HEK293 (cell line): ENCODE results near the gene PRR35.

Source experiments
- CTCF ChIA-PET: fragments of 350-600 bp; formaldehyde crosslinking; extraction: SDS; loops from one replicate; lab custom pipeline; 2021; ENCODE audit warnings: antibody characterized with exemption; lab: Yijun Ruan, JAX
- POLR2A ChIA-PET: fragments of 300-600 bp; formaldehyde crosslinking; extraction: SDS; loops from one replicate; lab custom pipeline; 2020; ENCODE audit warnings: antibody characterized with exemption, inconsistent platforms; lab: Yijun Ruan, JAX
- H3K27ac ChIP-seq: fragments of 200-500 bp; sonication (Bioruptor generic); 2 replicates; pipeline ENCODE4 v1.5.1; 2014; ENCODE audit warnings: low read depth, low read length, control low read depth, inconsistent platforms; ENCODE audit errors: extremely low read depth
- H3K36me3 ChIP-seq, 2 experiments: fragments of 200-500 bp in 1 of 2; sonication (Bioruptor generic) in 1 of 2; 1 replicate in 1 of 2; 2 replicates in 1 of 2; pipeline ENCODE4 v1.5.1; 2014 to 2017; ENCODE audit warnings: inconsistent platforms in 2 of 2, low read length in 2 of 2; ENCODE audit not compliant: control insufficient read depth in 2 of 2, insufficient read depth in 1 of 2
- H3K4me1 ChIP-seq: fragments of 200-500 bp; sonication (Bioruptor generic); 2 replicates; pipeline ENCODE4 v1.5.1; 2014; ENCODE audit warnings: mild to moderate bottlenecking, low read length, inconsistent platforms; ENCODE audit not compliant: control insufficient read depth, insufficient read depth
- H3K4me3 ChIP-seq: 2 replicates; pipeline ENCODE4 v1.5.1; 2011; ENCODE audit warnings: low read depth, mild to moderate bottlenecking, control low read depth, low read length, moderate library complexity
- H3K9me3 ChIP-seq: fragments of 200-500 bp; sonication (Bioruptor generic); 2 replicates; pipeline ENCODE4 v1.5.1; 2014; ENCODE audit warnings: low read depth, low read length, inconsistent platforms; ENCODE audit not compliant: control insufficient read depth, insufficient read depth
- EGR2 ChIP-seq: fragments of 450-650 bp; formaldehyde crosslinking; IDR thresholded peaks from 2 replicates; pipeline ENCODE4 v1.5.1; 2016; ENCODE audit warnings: low read depth, missing biosample characterization, missing genetic modification characterization
- REPIN1 ChIP-seq: fragments of 450-650 bp; formaldehyde crosslinking; IDR thresholded peaks from 2 replicates; pipeline ENCODE4 v1.5.1; 2017; ENCODE audit warnings: missing biosample characterization, missing genetic modification characterization, low read depth
- ZBTB8A ChIP-seq: fragments of 450-650 bp; formaldehyde crosslinking; IDR thresholded peaks from 2 replicates; pipeline ENCODE4 v1.5.1; 2016; ENCODE audit warnings: missing biosample characterization, missing genetic modification characterization
- ZFHX2 ChIP-seq: fragments of 450-650 bp; formaldehyde crosslinking; conservative IDR thresholded peaks from 2 replicates; pipeline ENCODE4 v1.5.1; 2016; ENCODE audit warnings: missing biosample characterization, missing genetic modification characterization
- ZFP37 ChIP-seq: fragments of 450-650 bp; formaldehyde crosslinking; IDR thresholded peaks from 2 replicates; pipeline ENCODE4 v1.5.1; 2016; ENCODE audit warnings: missing biosample characterization, missing genetic modification characterization
- ZNF292 ChIP-seq: fragments of 450-650 bp; formaldehyde crosslinking; IDR thresholded peaks from 2 replicates; pipeline ENCODE4 v1.5.1; 2016; ENCODE audit warnings: low read depth, missing biosample characterization, missing genetic modification characterization, borderline replicate concordance
- ZNF510 ChIP-seq: fragments of 450-650 bp; formaldehyde crosslinking; IDR thresholded peaks from 2 replicates; pipeline ENCODE4 v1.5.1; 2018; ENCODE audit warnings: mild to moderate bottlenecking, missing genetic modification characterization, missing biosample characterization; ENCODE audit not compliant: insufficient replicate concordance
- ZNF596 ChIP-seq: fragments of 450-650 bp; IDR thresholded peaks from 2 replicates; pipeline ENCODE4 v1.5.0; 2018; ENCODE audit warnings: missing biosample characterization, mild to moderate bottlenecking, missing genetic modification characterization, moderate library complexity
- TF ChIP-seq, protein P1 (sequence below): fragments of 450-650 bp; formaldehyde crosslinking; IDR thresholded peaks from 2 replicates; pipeline ENCODE4 v1.5.1; 2016; ENCODE audit warnings: missing biosample characterization, missing genetic modification characterization, low read depth
- TF ChIP-seq, protein P2 (sequence below): fragments of 450-650 bp; formaldehyde crosslinking; IDR thresholded peaks from 2 replicates; pipeline ENCODE4 v1.5.1; 2016; ENCODE audit warnings: missing biosample characterization, missing genetic modification characterization
- TF ChIP-seq, protein P3 (sequence below): fragments of 450-650 bp; formaldehyde crosslinking; IDR thresholded peaks from 2 replicates; pipeline ENCODE4 v1.5.1; 2016; ENCODE audit warnings: missing biosample characterization, missing genetic modification characterization

Gene PRR35

DNA sequence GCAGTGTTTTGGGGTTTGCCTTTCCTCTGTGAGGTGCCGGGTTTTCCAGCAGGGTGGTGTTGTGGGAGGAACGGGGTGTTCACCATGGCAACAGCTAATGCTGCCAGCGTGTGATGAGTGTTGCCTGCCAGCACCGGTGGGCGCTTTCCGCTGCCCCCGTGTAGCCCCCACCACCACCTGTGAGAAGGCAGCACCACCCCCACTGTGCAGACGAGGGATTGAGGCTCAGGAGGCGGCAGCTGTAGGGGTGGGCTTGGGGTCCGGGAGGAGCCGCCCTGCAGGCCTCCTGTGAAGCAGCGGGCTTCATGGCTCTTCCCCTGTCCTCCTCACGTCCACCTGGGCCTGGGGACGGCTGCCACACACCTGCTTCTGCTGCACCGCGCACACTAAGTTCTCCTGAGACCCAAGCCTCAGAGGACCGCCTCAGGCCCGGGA lies 34.9 kb downstream of the PRR35 start:
- peaks cover 0 to 21% of the 10 kb centered on the region in 2 experiments; a peak in 1 of 3 replicates for H3K36me3 ChIP-seq
- no peak overlapping the region for H3K27ac ChIP-seq
- H3K4me3 ChIP-seq: no peak overlapping the region
- TF ChIP-seq EGR2 (tag by site-specific recombination): 0 out of 2 replicates have a peak, but pooled peaks have one; percentile 23
- no peak for TF ChIP-seq REPIN1 (tag by site-specific recombination)
- H3K9me3 ChIP-seq: no peaks in the 10 kb centered on the region
- ChIA-PET POLR2A (no interaction called here), CTCF (interaction anchor here (0.7 to 1.1 kb wide), 2 partner anchors 18 to 87 kb away, joined by 3 read pairs; no protein-coding TSS in a partner anchor)
- H3K4me1 ChIP-seq: peaks cover 10% of the 10 kb centered on the region; the same call in 1 of the 2 replicates

DNA sequence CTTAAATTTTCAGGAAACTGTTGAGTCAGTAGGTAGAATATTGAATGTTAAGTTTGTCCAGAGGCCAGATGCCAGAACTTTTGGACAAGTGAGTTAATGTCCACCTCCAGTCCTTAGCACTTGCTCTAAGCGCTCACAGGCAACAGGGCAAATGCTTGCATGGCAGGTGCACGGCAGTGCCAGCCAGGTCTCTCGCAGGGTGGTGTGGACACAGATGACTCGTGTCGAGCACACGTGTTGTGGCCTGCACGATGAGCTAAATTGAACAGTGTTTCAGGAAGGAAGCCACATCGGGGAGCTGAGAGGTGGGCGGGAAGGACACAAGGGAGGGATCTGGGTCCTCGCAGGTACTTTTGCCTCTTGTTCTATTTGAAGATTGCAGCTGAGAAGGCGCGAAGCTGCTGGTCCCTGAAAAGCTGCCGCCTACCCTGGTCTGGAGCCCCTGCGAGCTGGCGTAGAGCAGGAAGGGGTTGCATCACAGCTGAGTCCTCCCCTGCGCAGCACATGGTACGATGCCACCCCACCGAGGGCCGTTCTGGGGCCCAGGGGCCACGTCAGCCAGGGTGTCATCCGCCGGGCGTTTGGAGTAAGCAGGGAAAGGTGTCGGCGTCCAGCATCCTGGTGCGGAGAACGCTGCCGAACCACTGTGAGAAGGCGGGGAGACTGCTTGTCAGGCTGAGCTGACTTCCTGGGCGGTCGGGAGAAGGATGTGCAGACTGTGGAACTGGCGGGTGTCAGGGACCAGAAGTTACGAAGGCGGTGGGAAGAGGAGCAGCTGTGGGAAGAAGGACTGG lies 35.9 kb downstream of the PRR35 start:
- Histone ChIP-seq H3K9me3 (no peaks in the 10 kb centered on the region), H3K36me3 (peaks cover 0 to 21% of the 10 kb centered on the region in 2 experiments; a peak in 1 of 3 replicates), H3K4me1 (peaks cover 6% of the 10 kb centered on the region; the same call in 1 of the 2 replicates), H3K4me3 (no peak overlapping the region), H3K27ac (no peak overlapping the region)
- POLR2A ChIA-PET: interaction anchor here (0.7 kb wide), 1 partner anchor 37 kb away, joined by 3 read pairs; no protein-coding TSS in a partner anchor
- 0 out of 2 replicates have a peak, but pooled peaks have one; percentile 8 for TF ChIP-seq EGR2 (tag by site-specific recombination)
- TF ChIP-seq ZNF510 (tag by site-specific recombination): no peak
- CTCF ChIA-PET: no interaction called here

DNA sequence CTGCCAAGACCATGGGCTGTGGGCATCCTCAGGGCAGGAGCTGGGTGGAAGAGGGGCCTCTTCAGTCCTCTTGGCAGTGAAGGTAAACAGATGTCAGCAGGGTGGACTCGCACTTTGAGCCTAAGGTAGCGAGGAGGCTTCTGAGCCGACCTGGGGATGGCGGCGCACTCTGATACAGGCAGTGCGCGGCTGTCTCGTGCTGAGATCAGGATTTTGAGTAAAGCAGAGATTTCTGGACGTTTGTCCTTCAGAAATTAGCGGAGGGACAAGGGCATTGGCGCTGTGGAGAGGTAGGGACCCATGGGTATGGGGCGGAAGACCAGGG lies 36.5 kb downstream of the PRR35 start:
- no peak overlapping the region for H3K27ac ChIP-seq
- H3K4me3 ChIP-seq: no peak overlapping the region
- CTCF ChIA-PET: no interaction called here
- no peaks in the 10 kb centered on the region for H3K9me3 ChIP-seq
- H3K36me3 ChIP-seq: peaks cover 0 to 21% of the 10 kb centered on the region in 2 experiments; a peak in 1 of 3 replicates
- TF ChIP-seq ZNF292 (tag by site-specific recombination) (no peak), ZBTB8A (no peak), ZFHX2 (tag by site-specific recombination) (no peak), ZNF596 (tag by site-specific recombination) (no peak), ZFP37 (tag by site-specific recombination) (no peak)
- TF ChIP-seq, protein P1, sequence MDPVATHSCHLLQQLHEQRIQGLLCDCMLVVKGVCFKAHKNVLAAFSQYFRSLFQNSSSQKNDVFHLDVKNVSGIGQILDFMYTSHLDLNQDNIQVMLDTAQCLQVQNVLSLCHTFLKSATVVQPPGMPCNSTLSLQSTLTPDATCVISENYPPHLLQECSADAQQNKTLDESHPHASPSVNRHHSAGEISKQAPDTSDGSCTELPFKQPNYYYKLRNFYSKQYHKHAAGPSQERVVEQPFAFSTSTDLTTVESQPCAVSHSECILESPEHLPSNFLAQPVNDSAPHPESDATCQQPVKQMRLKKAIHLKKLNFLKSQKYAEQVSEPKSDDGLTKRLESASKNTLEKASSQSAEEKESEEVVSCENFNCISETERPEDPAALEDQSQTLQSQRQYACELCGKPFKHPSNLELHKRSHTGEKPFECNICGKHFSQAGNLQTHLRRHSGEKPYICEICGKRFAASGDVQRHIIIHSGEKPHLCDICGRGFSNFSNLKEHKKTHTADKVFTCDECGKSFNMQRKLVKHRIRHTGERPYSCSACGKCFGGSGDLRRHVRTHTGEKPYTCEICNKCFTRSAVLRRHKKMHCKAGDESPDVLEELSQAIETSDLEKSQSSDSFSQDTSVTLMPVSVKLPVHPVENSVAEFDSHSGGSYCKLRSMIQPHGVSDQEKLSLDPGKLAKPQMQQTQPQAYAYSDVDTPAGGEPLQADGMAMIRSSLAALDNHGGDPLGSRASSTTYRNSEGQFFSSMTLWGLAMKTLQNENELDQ: no peak
- TF ChIP-seq, protein P2, sequence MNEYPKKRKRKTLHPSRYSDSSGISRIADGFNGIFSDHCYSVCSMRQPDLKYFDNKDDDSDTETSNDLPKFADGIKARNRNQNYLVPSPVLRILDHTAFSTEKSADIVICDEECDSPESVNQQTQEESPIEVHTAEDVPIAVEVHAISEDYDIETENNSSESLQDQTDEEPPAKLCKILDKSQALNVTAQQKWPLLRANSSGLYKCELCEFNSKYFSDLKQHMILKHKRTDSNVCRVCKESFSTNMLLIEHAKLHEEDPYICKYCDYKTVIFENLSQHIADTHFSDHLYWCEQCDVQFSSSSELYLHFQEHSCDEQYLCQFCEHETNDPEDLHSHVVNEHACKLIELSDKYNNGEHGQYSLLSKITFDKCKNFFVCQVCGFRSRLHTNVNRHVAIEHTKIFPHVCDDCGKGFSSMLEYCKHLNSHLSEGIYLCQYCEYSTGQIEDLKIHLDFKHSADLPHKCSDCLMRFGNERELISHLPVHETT (tag by site-specific recombination): no peak
- TF ChIP-seq, protein P3, sequence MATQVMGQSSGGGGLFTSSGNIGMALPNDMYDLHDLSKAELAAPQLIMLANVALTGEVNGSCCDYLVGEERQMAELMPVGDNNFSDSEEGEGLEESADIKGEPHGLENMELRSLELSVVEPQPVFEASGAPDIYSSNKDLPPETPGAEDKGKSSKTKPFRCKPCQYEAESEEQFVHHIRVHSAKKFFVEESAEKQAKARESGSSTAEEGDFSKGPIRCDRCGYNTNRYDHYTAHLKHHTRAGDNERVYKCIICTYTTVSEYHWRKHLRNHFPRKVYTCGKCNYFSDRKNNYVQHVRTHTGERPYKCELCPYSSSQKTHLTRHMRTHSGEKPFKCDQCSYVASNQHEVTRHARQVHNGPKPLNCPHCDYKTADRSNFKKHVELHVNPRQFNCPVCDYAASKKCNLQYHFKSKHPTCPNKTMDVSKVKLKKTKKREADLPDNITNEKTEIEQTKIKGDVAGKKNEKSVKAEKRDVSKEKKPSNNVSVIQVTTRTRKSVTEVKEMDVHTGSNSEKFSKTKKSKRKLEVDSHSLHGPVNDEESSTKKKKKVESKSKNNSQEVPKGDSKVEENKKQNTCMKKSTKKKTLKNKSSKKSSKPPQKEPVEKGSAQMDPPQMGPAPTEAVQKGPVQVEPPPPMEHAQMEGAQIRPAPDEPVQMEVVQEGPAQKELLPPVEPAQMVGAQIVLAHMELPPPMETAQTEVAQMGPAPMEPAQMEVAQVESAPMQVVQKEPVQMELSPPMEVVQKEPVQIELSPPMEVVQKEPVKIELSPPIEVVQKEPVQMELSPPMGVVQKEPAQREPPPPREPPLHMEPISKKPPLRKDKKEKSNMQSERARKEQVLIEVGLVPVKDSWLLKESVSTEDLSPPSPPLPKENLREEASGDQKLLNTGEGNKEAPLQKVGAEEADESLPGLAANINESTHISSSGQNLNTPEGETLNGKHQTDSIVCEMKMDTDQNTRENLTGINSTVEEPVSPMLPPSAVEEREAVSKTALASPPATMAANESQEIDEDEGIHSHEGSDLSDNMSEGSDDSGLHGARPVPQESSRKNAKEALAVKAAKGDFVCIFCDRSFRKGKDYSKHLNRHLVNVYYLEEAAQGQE (tag by site-specific recombination): no peak
- TF ChIP-seq, all 188 proteins: peak for 0
- POLR2A ChIA-PET: no interaction called here
- H3K4me1 ChIP-seq: peaks cover 6% of the 10 kb centered on the region; the same call in 1 of the 2 replicates
